GM18861 (cell line): ENCODE measurements around the gene DOCK7.
"Not testable (repeated sequence)": the region's sequence is repeated elsewhere in the genome, so short reads cannot be mapped to it uniquely, and the experiment has no call there.

Experiments
- ATAC-seq: cut with Tn5 transposase; IDR thresholded peaks from one replicate; pipeline ENCODE4 v1.9.1; 2021; ENCODE audit not compliant: unreplicated experiment

Gene DOCK7

GRCh38 chr1:62541048-62541447, 147.1 kb downstream of the DOCK7 start:
- no peak for ATAC-seq

DNA sequence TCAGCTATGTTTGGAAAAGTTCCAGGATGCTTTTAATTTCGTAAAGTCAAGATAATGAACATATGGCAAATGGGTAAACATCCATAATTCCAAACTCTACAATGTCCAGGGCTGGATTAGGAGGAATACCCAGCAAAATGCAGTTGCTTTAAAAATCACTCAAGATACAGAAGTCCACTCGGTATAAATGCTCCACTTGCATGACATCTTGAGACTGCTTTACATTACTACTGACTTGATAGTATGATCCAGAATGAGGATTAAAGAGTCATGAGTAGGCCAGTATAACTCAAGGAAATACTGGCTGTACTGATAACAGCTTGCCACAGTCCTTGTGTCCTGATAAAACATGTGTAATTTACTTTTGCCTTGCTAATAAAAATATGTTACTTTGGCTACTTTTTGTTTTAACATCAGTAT, 149.1 kb downstream of the DOCK7 start:
- no peak for ATAC-seq

DNA sequence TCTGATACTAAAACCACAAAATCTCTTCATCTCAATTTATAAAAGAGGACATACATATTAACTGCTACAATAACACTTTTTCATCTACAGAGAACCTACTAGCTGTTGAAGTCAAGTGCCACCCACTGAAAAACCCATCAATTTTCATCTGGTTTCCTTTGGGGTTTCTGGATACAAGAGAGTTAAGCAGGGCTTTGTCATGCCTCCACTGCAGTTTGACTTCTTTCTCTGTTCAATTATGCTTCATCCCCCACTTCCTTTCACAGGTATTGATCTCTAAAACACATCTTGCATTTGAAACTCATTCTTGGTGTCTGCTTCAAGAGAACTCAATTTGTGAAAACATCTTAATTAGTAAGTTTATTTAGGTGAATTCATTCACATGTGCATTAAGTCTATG, 151.3 kb downstream of the DOCK7 start:
- ATAC-seq, result no peak

DNA sequence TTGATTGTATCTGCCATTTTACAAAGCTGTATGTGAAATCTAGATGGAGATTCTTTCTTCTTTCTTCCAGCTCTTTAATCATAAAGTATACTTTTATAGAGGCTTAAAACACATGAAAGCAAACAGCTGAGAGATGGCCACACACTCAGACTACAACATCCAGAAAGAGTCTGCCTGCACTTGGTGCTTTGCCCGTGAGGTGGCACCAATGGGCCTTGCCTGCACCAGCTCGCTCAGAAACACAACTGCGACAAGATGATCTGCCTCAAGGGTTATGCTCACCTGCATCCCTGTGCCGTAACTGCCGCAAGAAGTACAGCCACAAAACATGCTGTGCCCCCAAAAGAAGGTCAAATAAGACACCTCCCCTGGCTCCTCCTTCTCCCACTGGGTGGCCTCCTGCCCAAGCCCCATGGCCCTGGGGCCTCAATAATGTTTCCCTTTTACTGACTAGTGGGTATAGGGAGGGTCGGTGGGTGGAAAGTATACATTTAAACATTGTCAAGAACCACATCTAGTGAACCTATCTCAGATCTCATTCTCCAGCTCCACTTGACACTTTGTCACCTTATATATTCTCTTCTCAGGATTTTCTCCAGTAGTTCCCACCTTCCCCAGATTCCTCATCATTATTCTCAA, 157.6 kb downstream of the DOCK7 start:
- no peak for ATAC-seq

- ATAC-seq, result no peak
These were observed 159.0 kb downstream of the DOCK7 start for GRCh38 chr1:62529227-62529626.

GRCh38 chr1:62528015-62528414, 160.2 kb downstream of the DOCK7 start:
- no peak for ATAC-seq

- not testable (repeated sequence) for ATAC-seq
These were observed 160.8 kb downstream of the DOCK7 start for GRCh38 chr1:62527346-62527745.

GRCh38 chr1:62523860-62524259, 164.3 kb downstream of the DOCK7 start:
- ATAC-seq, result no peak

DNA sequence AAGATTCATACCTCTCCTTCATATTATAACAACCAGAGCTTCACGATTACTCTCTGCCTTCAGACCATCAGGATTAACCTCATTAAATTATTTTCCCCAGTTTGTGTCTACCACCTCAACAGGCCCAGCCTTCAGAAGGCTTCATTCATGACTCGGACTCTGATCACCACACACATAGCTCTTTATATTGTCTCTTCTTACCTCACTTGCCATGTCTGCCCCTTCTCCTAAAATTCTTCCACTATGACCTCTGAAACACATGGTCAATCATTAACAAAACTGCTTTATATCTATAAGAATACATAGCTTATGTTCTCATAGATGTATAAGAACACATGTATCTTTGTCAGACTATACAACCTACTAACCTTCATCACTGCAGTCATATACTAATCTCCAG, 171.6 kb downstream of the DOCK7 start:
- no peak for ATAC-seq

DNA sequence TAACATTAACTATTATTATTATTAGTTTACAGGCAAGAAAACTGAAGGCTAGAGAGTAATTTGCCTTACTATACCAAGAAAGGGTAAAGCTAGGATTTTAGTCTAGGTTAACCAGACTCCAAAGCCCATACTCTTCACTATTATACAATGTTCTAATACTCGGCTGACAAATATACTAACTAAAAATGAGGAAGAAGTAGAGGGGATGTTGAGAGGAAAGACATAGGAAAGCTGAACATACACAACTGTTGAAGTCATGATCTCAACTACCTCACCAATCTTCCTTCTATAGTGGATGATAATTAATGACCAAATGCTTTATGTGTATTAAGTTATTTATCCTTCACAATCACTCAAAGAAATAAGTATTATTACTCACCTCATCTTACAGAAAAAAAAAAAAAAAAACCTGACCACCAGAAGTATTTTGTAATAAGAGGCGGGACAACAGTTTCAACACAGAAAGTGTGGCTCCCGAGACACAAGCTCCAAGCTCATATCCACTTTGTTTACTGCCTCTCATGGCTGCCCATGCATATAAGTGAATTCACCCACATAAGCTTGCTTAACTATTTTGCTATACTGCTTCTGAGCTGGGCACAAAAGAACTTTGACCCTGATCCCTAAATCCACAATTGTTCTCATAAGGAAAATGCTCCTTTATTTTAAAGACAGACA, 173.3 kb downstream of the DOCK7 start:
- no peak for ATAC-seq

DNA sequence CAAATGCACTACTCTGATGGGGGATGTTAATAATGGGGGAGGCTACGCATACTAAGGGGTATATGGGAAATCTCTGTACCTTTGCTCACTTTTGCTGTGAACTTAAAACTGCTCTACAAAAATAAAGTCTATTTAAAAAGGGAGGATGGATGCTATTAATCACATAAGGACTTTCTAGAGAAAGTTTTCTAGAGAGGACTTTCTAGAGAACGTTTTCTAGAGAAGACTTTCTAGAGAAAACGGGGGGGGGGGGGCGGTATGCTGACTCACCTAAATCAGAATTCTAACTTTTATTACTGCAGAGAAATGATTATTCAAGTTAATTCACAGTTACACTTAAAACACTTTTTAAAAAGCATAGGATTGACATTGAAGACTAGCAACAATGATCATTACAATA, 175.2 kb downstream of the DOCK7 start:
- ATAC-seq, result no peak

DNA sequence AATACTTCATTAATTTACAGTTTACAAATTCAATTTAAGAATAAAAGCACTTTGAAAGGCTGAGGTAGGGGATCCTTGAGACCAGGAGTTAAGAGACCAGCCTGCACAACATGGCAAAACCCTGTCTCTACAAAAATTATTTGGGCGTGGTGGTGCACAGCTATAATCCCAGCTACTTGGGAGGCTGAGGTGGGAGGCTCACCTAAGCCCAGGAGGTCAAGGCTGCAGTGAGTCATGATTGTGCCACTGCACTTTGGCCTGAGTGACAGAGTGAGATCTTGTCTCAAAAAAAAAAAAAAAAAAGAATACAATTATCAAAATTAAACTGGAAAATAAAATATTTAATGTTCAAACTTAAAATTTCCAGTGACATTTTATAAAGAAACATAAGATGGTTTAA, 179.2 kb downstream of the DOCK7 start:
- no peak for ATAC-seq

GRCh38 chr1:62508187-62508758, 179.9 kb downstream of the DOCK7 start:
- no peak for ATAC-seq

- ATAC-seq, result no peak
These were observed 188.0 kb downstream of the DOCK7 start for GRCh38 chr1:62500210-62500609.

DNA sequence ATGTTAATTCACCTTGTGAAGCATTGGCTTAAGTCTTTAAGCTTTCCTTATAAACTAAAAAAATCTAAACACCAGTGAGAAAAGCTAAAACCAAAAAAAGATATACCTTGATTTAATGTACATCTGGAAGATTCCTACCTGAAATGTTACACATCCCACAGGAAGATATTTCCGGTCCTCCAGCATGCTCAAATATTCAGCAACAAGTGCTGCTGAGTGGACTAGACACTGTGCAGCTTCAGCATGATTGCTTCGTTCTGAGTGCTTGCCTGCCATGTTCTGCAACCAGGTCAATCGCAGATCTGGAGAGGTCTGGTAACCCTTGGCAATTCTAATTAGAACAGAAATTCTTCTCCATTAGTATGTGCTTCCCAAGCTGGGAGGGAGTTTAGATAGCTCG, 194.0 kb downstream of the DOCK7 start:
- ATAC-seq, result no peak

- no peak for ATAC-seq
These were observed 194.5 kb downstream of the DOCK7 start for GRCh38 chr1:62493656-62494055.

DNA sequence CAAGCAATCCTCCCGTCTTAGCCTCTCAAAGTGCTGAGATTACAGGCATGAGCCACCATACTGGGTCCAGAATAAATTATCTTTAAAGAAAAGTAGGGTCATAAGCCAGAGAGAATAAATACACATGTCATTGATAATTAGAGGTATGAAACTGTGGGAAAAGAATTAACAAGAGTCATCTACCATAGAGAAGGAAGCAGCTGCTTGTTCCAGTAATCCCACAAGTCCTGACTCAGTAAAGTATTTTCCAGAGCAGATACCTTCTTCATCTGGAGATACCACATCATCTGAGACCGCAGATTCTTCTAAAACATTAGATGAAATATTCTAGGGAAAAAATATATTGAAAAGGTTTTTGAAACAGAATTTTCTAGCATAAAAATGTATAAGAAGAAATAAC, 195.7 kb downstream of the DOCK7 start:
- no peak for ATAC-seq

GRCh38 chr1:62487956-62488355, 200.2 kb downstream of the DOCK7 start:
- no peak for ATAC-seq

DNA sequence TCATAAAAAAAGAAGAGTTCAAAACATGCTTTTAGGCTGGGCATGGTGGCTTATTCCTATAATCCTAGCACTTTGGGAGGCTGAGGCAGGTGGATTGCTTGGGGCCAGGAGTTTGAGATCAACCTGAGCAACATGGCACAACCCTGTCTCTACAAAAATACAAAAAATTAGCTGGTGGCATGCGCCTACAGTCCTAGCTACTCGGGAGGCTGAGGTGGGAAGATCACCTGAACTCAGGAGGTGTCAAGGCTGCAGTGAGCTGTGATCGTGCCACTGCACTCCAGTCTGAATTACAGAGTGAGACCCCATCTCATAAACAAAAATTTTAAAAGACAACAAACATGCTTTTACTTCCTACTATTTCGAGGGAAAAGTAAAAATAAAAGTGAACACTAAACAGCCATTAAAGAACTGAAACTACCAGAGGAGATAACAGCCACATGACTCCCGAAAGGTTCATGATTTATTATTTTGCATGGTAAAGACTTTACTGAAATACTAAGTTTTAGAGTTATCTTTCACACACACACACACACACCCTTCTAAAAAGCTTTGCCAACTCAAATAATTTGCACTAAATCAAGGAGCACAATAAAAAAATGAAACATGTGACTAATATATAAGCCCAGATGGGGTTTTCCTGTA, 203.2 kb downstream of the DOCK7 start:
- ATAC-seq, result no peak

DNA sequence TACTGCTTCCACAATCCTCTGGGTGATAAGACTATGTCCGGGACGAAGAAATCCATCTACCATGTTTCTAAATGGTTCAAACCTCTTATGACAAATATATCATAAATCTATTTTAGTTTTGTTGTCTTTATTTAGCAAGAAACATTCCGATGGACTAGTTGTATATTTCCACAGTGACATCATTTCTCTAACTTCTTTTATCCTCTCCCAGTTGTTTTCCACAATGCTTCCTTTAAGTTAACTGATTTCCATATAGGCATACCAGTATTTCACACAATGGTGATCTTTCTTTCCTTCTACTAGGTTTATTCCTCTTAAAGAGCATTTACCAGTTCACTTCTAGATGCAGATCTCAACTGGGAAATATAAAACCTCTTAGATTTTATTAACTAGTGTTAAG, 206.5 kb downstream of the DOCK7 start:
- ATAC-seq, result no peak

DNA sequence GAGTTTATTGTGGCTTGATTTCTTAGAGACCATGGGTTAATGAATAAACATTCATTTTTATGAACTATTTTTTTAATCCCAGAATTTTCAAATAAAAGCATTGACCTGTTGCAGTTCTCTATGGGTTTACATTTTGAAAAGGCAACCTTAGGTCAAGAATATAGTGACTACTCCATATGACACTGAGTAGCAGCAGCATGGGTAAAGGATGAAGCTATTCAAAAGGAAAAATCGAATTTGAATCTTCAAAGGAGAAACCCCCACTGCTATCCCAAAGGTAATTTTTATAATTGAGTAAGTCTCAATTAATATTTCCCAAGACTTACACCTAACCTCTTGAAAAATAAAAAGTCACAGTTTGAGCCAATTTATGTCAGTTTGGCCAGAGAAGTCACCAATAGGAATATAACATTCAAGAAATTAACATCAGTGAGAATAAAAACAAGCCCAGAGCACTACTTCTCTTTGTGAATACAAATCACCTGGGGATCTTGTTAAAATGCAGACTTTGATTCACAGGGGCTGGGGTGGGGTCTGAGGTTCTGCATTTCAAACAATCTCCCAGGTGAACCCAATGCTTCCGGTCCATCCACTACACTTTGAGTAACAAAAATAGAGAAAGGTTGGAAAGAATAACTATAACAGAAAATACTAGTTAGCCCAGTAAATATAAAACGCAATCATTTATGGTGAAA, 211.5 kb downstream of the DOCK7 start:
- no peak for ATAC-seq

DNA sequence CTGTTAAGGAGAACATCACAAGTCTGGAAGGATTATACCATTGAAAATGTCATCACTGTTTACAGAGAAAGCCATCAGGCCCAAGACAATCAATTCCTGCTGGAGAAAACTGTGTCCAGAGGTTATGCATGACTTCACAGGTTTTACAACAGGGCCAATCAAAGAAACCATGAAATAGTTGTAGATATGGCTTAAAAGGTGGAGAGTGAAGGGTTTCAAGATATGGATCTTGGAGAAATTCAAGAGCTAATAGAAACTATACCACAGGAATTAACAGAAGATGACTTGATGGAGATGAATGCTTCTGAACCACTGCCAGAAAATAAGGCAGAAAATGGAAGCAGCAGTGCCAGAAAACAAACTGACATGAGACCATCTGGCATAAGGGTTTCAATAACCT, 221.1 kb downstream of the DOCK7 start:
- no peak for ATAC-seq
